GM12874 (cell line): ENCODE measurements around the gene NPS.

Source experiments
- TF ChIP-seq, protein P1 (sequence below): IDR thresholded peaks from 2 replicates; pipeline ENCODE4 v1.5.1; 2011; ENCODE audit warnings: low read depth, mild to moderate bottlenecking, control low read depth, low read length, moderate library complexity; ENCODE audit not compliant: insufficient read depth

Gene NPS

DNA sequence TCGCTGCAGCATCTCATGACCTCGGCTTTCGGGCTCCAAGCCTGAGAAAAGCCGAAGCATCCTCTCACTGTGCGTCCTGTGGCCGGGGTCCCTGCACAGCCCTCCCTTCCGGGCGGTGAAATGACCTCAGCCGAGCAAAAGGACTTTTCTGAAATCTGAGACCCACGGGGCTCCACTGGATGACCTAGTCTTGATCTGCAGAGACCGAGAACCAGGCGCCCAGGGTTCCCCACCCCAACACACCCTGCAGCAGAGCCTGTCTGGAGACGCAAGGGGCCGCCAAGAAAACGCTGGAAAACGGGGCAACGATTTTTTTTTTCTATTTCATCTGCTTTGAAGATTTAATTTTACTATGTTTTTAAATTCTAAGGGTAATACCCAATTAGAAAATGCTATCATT is 31.7 kb downstream of the NPS start:
- TF ChIP-seq, protein P1, sequence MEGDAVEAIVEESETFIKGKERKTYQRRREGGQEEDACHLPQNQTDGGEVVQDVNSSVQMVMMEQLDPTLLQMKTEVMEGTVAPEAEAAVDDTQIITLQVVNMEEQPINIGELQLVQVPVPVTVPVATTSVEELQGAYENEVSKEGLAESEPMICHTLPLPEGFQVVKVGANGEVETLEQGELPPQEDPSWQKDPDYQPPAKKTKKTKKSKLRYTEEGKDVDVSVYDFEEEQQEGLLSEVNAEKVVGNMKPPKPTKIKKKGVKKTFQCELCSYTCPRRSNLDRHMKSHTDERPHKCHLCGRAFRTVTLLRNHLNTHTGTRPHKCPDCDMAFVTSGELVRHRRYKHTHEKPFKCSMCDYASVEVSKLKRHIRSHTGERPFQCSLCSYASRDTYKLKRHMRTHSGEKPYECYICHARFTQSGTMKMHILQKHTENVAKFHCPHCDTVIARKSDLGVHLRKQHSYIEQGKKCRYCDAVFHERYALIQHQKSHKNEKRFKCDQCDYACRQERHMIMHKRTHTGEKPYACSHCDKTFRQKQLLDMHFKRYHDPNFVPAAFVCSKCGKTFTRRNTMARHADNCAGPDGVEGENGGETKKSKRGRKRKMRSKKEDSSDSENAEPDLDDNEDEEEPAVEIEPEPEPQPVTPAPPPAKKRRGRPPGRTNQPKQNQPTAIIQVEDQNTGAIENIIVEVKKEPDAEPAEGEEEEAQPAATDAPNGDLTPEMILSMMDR = no peak

DNA sequence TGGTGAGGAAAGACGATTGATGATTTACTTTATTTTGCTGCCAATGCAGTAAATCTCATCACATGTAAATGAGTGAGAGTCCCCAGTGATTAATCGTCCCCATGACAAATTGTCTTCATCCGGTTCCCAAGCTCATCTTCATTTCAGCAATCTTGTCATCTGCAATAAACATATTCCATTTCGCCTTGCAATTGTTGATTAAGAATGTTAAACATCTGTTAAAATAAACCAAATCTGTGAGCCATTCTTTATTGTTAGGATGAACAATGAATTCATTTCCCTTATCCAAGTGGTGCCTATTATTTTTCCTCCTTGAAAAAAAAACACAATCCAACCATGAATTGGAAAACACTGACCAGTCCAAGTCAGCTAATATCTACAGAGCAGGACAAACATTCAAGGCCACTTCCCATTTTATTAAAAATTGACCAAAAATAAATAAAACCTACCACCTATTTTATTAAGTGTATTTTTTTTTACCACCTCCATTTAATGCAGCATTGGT is 36.5 kb downstream of the NPS start:
- TF ChIP-seq, protein P1 = no peak

DNA sequence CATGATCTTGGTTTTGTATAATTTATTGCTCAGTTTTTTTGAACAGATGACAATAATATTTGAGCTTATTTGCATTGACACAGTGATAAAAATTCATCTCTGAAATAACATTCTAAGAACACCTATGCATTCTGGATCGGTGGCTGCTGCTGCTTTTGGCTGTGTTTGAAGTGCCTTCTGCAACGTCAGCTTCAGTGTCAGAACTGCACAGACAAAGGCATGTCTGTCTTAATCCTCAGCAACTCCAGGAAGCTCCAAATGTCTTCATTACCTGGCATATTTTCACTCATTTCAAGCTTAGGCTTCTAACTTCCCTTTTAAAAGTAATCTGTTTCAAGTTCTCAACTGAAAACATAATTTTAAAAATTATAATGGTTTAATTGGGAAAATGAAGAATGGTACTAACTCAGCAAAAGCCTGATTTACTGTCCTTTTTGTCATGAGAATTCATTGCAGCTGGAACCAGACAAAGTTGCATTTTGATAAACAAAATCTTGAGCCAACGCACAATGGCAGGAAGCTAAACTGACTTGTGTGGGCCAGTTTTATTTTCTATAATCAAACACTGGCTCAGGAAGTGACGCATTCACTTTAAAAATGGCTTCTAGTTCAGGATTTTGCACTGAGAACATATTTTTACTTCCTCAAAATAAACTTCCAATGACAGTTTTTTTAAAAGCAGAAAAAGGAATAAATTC is 38.7 kb downstream of the NPS start:
- TF ChIP-seq, protein P1 = no peak

DNA sequence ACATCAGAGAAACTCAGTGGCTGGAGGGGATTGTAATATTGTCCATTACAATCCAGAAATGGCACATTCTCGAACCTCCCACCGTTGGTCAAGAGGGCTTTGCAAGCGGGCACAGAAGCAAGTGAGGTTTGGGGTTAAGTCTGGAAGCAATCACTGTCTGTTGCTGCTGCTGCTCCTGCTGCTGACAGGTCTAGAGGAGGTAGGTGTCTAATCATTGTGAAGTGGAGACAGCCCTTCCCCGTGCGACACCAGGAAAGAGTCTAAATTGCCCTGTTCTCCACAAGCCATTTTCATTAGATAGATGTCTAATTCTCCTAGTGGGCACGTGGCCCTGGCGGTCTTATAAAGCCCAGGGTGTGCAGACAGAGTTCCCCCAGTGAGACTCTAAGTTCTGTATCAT is 43.5 kb downstream of the NPS start:
- TF ChIP-seq, protein P1 = no peak

DNA sequence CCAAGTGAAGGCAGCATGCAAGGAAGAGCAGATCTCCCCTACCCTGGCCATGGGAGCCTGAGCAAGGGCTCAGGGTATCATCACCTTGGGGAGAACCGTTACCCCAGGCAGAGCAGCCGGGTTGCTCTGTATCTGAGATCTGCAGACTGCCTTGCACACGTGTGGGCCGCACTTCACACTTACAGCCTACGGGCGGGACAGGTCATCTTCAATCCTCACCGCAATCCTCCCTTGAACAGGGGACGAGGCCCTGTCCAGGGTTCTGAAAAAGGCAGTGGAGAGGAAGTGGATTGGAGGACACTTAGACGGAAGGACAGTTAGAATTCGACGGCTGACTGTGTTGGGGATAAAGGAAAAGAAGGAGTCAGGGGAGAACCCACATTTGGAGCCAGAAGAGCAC is 51.4 kb downstream of the NPS start:
- TF ChIP-seq, protein P1 = no peak
